Transverse colon (tissue), 4 donors: ENCODE data around the gene EXD2. TPM values are rescaled to one million over a fixed set of nuclear protein-coding genes. Genes with fewer than 3 reads are reported as not detected.
"Not testable (repeated sequence)": the region's sequence is repeated elsewhere in the genome, so short reads cannot be mapped to it uniquely, and the experiment has no call there.

ENCODE experiments used
- DNase-seq: peaks from one replicate; pipeline ENCODE4 v3.0.0-alpha.2; 2019
- H3K27ac ChIP-seq, 4 donors: fragments of 200-600 bp; sonication (generic); 2 replicates each; pipeline ENCODE4 v1.5.1; 2016 to 2018; ENCODE audit warnings: inconsistent platforms in 4 of 4
- H3K27me3 ChIP-seq: fragments of 200-600 bp; sonication (generic); 2 replicates; pipeline ENCODE4 v1.5.1; 2017; ENCODE audit warnings: inconsistent platforms
- H3K36me3 ChIP-seq, 4 donors: fragments of 200-600 bp; sonication (generic); 2 replicates each; pipeline ENCODE4 v1.5.1; 2017 to 2019; ENCODE audit warnings: inconsistent platforms in 4 of 4
- H3K4me1 ChIP-seq, 4 donors: fragments of 200-600 bp; sonication (generic); 2 replicates each; pipeline ENCODE4 v1.5.1; 2017 to 2020; ENCODE audit warnings: inconsistent platforms in 4 of 4
- H3K4me3 ChIP-seq, 4 donors: fragments of 200-600 bp; sonication (generic); 1 replicate in 1 of 4; 2 replicates in 3 of 4; pipeline versions ENCODE4 v1.5.1 to v1.6.1; 2017 to 2019; ENCODE audit warnings: inconsistent platforms in 4 of 4
- H3K9me3 ChIP-seq, 2 donors: fragments of 200-600 bp; sonication (generic); 2 replicates each; pipeline ENCODE4 v1.5.1; 2017 to 2019; ENCODE audit warnings: inconsistent platforms in 2 of 2
- CTCF ChIP-seq, 5 experiments: fragments of 200-600 bp in 3 of 5; fragments of 450-650 bp in 2 of 5; sonication (generic) in 3 of 5; IDR thresholded peaks; 1 replicate in 2 of 5; 2 replicates in 3 of 5; pipeline ENCODE4 v1.5.1; 2016 to 2017; ENCODE audit warnings: antibody characterized with exemption in 5 of 5, inconsistent platforms in 3 of 5, mild to moderate bottlenecking in 2 of 5, moderate library complexity in 1 of 5
- EP300 ChIP-seq: sonication (generic); formaldehyde crosslinking; IDR thresholded peaks from one replicate; pipeline ENCODE4 v1.6.1; 2017; ENCODE audit warnings: antibody characterized with exemption, low read depth
- POLR2A ChIP-seq: fragments of 450-650 bp; IDR thresholded peaks from one replicate; pipeline ENCODE4 v1.6.1; 2016; ENCODE audit warnings: antibody characterized with exemption, mild to moderate bottlenecking, moderate library complexity
- POLR2AphosphoS5 ChIP-seq, 3 donors: sonication (generic); formaldehyde crosslinking; IDR thresholded peaks; one replicate each; pipeline ENCODE4 v1.6.1; 2016; ENCODE audit warnings: antibody characterized with exemption in 3 of 3
- WGBS, 2 donors: methylation state at CpG; one replicate each; pipeline ENCODE4 v1.1.5; 2018; ENCODE audit warnings: low coverage in 1 of 2; 5-methylcytosine and 5-hydroxymethylcytosine counted together
- in situ Hi-C, 4 donors: fragments of 200-750 bp; cut with MboI; loops; one replicate each; pipeline versions ENCODE4 v1.15.0 to v1.15.1; 2017; ENCODE audit warnings: low sequenced_read_pairs in 3 of 4, low pct_ligation_motif_present in 1 of 4, low pct_unique_long_range_greater_than_20kb in 1 of 4
- intact Hi-C: fragments of 100-400 bp; cut with DNase I; formaldehyde crosslinking; loops from one replicate; pipeline ENCODE4 v1.15.1; 2023; ENCODE audit warnings: low total_unique reads
- total RNA-seq, 4 donors: library from RNA; depleted of rRNA; stranded (reverse); fragments of >200 nt; gene quantifications; one replicate each; pipeline ENCODE4 v1.1.0, GENCODE V29; 2016

Gene EXD2
- total RNA-seq, 4 donors from 2014 or later: 16.5 to 33.8 (median 22.8) TPM

- DNase-seq: no peak
- 79 to 86% methylated on average over 6 to 21 of the region's 21 CpGs for WGBS, 2 donors
- TF ChIP-seq POLR2A (no peak), POLR2AphosphoS5 (IDR thresholded peaks at IDR 0.05) (no peak), CTCF (IDR thresholded peaks at IDR 0.05) (no peak), EP300 (no peak)
- no peak overlapping the region for H3K27ac ChIP-seq
- in situ Hi-C loops (no loop called here), intact Hi-C loops (no loop called here)
- H3K4me1 ChIP-seq: no peaks in the 10 kb centered on the region
- H3K4me3 ChIP-seq: no peak overlapping the region
- H3K9me3 ChIP-seq: no peaks in the 10 kb centered on the region
- H3K27me3 ChIP-seq: no peaks in the 10 kb centered on the region
- no peaks in the 10 kb centered on the region for H3K36me3 ChIP-seq
Observed at GRCh38 chr14:69270795-69271708, 79.8 kb downstream of the EXD2 start.

- no peaks in the 10 kb centered on the region for H3K9me3 ChIP-seq
- in situ Hi-C loops (no loop called here), intact Hi-C loops (no loop called here)
- no peaks in the 10 kb centered on the region for H3K36me3 ChIP-seq
- TF ChIP-seq EP300: no peak
- TF ChIP-seq POLR2AphosphoS5 (IDR thresholded peaks at IDR 0.05): no peak
- no peak for TF ChIP-seq POLR2A
- no peak for TF ChIP-seq CTCF (IDR thresholded peaks at IDR 0.05)
- H3K4me3 ChIP-seq: no peak overlapping the region
- H3K27me3 ChIP-seq: no peaks in the 10 kb centered on the region
- no peak overlapping the region for H3K27ac ChIP-seq
- no peaks in the 10 kb centered on the region for H3K4me1 ChIP-seq
- DNase-seq: no peak
- 64% methylated on average over 2 of the region's 2 CpGs; no CpG with 5 or more reads in 1 of the 2 donors for WGBS, 2 donors
Observed at GRCh38 chr14:69274321-69274720, 83.0 kb downstream of the EXD2 start.

GRCh38 chr14:69275331-69275730 lies 84.0 kb downstream of the EXD2 start:
- Histone ChIP-seq H3K9me3 (no peaks in the 10 kb centered on the region), H3K4me1 (no peaks in the 10 kb centered on the region), H3K4me3 (no peak overlapping the region), H3K27ac (no peak overlapping the region), H3K27me3 (no peaks in the 10 kb centered on the region), H3K36me3 (no peaks in the 10 kb centered on the region)
- in situ Hi-C loops (no loop called here), intact Hi-C loops (no loop called here)
- no peak for DNase-seq
- 86 to 98% methylated on average over 2 of the region's 2 CpGs for WGBS, 2 donors
- TF ChIP-seq EP300 (no peak), POLR2AphosphoS5 (IDR thresholded peaks at IDR 0.05) (no peak), CTCF (IDR thresholded peaks at IDR 0.05) (no peak), POLR2A (no peak)

- H3K36me3 ChIP-seq, in situ Hi-C loops, intact Hi-C loops, H3K4me3 ChIP-seq, H3K4me1 ChIP-seq, H3K9me3 ChIP-seq, H3K27ac ChIP-seq, DNase-seq, H3K27me3 ChIP-seq: not testable (repeated sequence)
- 89 to 100% methylated on average over 2 to 3 of the region's 3 CpGs for WGBS, 2 donors
Observed at GRCh38 chr14:69277356-69277755, 86.1 kb downstream of the EXD2 start.
